ENCODE measurements around the gene RPS21. TPM values are rescaled to one million over a fixed set of nuclear protein-coding genes. Genes with fewer than 3 reads are reported as not detected.

Gene RPS21
- total and polyA plus RNA-seq, 4 donors: 278 to 1,588 (median 439) TPM

- peaks cover 1 to 21% (median 6%) of the 10 kb centered on the region in 4 donors for H3K36me3 ChIP-seq (ENCODE audit: control insufficient read depth in 4 of 4, insufficient read depth in 3 of 4, low read depth in 1 of 4, low read length in 3 of 4)
- WGBS: 84% methylated on average over 10 of the region's 10 CpGs
- TF ChIP-seq JUND (IDR thresholded peaks at IDR 0.05) (no peak), EGR1 (IDR thresholded peaks at IDR 0.05; ENCODE audit: low read depth in 2 of 2) (no peak), ZBTB33 (IDR thresholded peaks at IDR 0.05) (no peak), HNF4A (conservative IDR thresholded peaks at IDR 0.05) (no peak), SP1 (IDR thresholded peaks at IDR 0.05) (no peak), MAX (IDR thresholded peaks at IDR 0.05) (no peak), HNF4G (IDR thresholded peaks at IDR 0.05) (no peak)
Measured at GRCh38 chr20:62344782-62345181, 42.1 kb upstream of the RPS21 start.

GRCh38 chr20:62345681-62346370 lies 41.1 kb upstream of the RPS21 start:
- no peak for DNase-seq (ENCODE audit: low spot score)
- peaks cover 0 to 19% (median 5%) of the 10 kb centered on the region in 4 donors for H3K36me3 ChIP-seq (ENCODE audit: control insufficient read depth in 4 of 4, insufficient read depth in 3 of 4, low read depth in 1 of 4, low read length in 3 of 4)
- peaks cover 0 to 7% (median 4%) of the 10 kb centered on the region in 4 donors for H3K4me1 ChIP-seq (ENCODE audit: control insufficient read depth in 4 of 4, insufficient read depth in 4 of 4, low read length in 3 of 4)
- H3K27me3 ChIP-seq (ENCODE audit: control insufficient read depth in 4 of 4, insufficient read depth in 4 of 4, low read length in 3 of 4): no peaks in the 10 kb centered on the region
- no peaks in the 10 kb centered on the region for H3K9me3 ChIP-seq (ENCODE audit: control insufficient read depth in 4 of 4, low read length in 3 of 4)
- no peak overlapping the region for H3K27ac ChIP-seq (ENCODE audit: low read depth in 1 of 2, low read length in 2 of 2)
- H3K9ac ChIP-seq (ENCODE audit: low read depth in 1 of 2, low read length in 2 of 2): no peak overlapping the region
- WGBS: 92% methylated on average over 25 of the region's 25 CpGs
- TF ChIP-seq JUND (IDR thresholded peaks at IDR 0.05): no peak
- TF ChIP-seq GABPA (IDR thresholded peaks at IDR 0.05 in 1 of 2, conservative IDR thresholded peaks at IDR 0.05 in 1 of 2): no peak
- TF ChIP-seq REST (IDR thresholded peaks at IDR 0.05): no peak
- no peak for TF ChIP-seq ZBTB33 (IDR thresholded peaks at IDR 0.05)
- TF ChIP-seq HNF4A (conservative IDR thresholded peaks at IDR 0.05): no peak
- TF ChIP-seq MAX (IDR thresholded peaks at IDR 0.05): no peak
- no peak for TF ChIP-seq SP1 (IDR thresholded peaks at IDR 0.05)
- no peak for TF ChIP-seq CTCF (IDR thresholded peaks at IDR 0.05; ENCODE audit: low read depth, low read length, missing input control)
- TF ChIP-seq ATF3 (IDR thresholded peaks at IDR 0.05): no peak
- TF ChIP-seq RXRA (IDR thresholded peaks at IDR 0.05): no peak
- TF ChIP-seq FOXA1 (IDR thresholded peaks at IDR 0.05): no peak
- no peak overlapping the region for H3K4me3 ChIP-seq (ENCODE audit: low read depth in 1 of 3, low read length in 3 of 3)

More at GRCh38 chr20:62344782-62345181, 42.1 kb upstream of the RPS21 start:
- DNase-seq (ENCODE audit: low spot score): no peak
- H3K4me3 ChIP-seq (ENCODE audit: low read depth in 1 of 3, low read length in 3 of 3): no peak overlapping the region
- no peak overlapping the region for H3K27ac ChIP-seq (ENCODE audit: low read depth in 1 of 2, low read length in 2 of 2)
- no peak overlapping the region for H3K9ac ChIP-seq (ENCODE audit: low read depth in 1 of 2, low read length in 2 of 2)
- no peaks in the 10 kb centered on the region for H3K27me3 ChIP-seq (ENCODE audit: control insufficient read depth in 4 of 4, insufficient read depth in 4 of 4, low read length in 3 of 4)
- H3K9me3 ChIP-seq (ENCODE audit: control insufficient read depth in 4 of 4, low read length in 3 of 4): no peaks in the 10 kb centered on the region
- peaks cover 0 to 7% (median 4%) of the 10 kb centered on the region in 4 donors for H3K4me1 ChIP-seq (ENCODE audit: control insufficient read depth in 4 of 4, insufficient read depth in 4 of 4, low read length in 3 of 4)

Measured in liver (tissue), 9 donors.